Stimulated activated CD8-positive, alpha-beta memory T cell treated with anti-CD3 and anti-CD28 coated beads, Interleukin-15, amount 100 ng/mL, for 24 hours (primary cell): ENCODE measurements around the gene ERCC6L.
"Not testable (repeated sequence)": the region's sequence is repeated elsewhere in the genome, so short reads cannot be mapped to it uniquely, and the experiment has no call there.

ENCODE experiments used
- DNase-seq: peaks from one replicate; pipeline ENCODE4 v3.0.0-alpha.2; 2020; ENCODE audit warnings: low read depth

The ERCC6L gene

GRCh38 chrX:72245461-72246089 lies 6.7 kb upstream of the ERCC6L start:
- DNase-seq, result no peak

- no peak for DNase-seq
Observed at GRCh38 chrX:72243472-72243871, 4.6 kb upstream of the ERCC6L start.

- no peak for DNase-seq
Observed at GRCh38 chrX:72240976-72241375, 2.1 kb upstream of the ERCC6L start.

GRCh38 chrX:72238183-72238582 lies 644 bp downstream of the ERCC6L start:
- DNase-seq, result no peak

- no peak for DNase-seq
Observed at GRCh38 chrX:72236841-72237240, 2.0 kb downstream of the ERCC6L start.

GRCh38 chrX:72230290-72230689 lies 8.5 kb downstream of the ERCC6L start:
- no peak for DNase-seq

GRCh38 chrX:72220375-72220774 lies 18.5 kb downstream of the ERCC6L start:
- not testable (repeated sequence) for DNase-seq

- no peak for DNase-seq
Observed at GRCh38 chrX:72216973-72217372, 21.9 kb downstream of the ERCC6L start.

- DNase-seq, result no peak
Observed at GRCh38 chrX:72208126-72208800, 30.6 kb downstream of the ERCC6L start.

GRCh38 chrX:72207366-72207765 lies 31.5 kb downstream of the ERCC6L start:
- DNase-seq, result no peak

- DNase-seq, result no peak
Observed at GRCh38 chrX:72205706-72206105, 33.1 kb downstream of the ERCC6L start.

GRCh38 chrX:72203421-72203820 lies 35.4 kb downstream of the ERCC6L start:
- DNase-seq, result no peak

- no peak for DNase-seq
Observed at GRCh38 chrX:72202792-72203401, 35.9 kb downstream of the ERCC6L start.

GRCh38 chrX:72201836-72202536 lies 36.8 kb downstream of the ERCC6L start:
- DNase-seq, result no peak

GRCh38 chrX:72182924-72183323 lies 55.9 kb downstream of the ERCC6L start:
- no peak for DNase-seq

GRCh38 chrX:72181178-72182125 lies 57.4 kb downstream of the ERCC6L start, which contains the start of gene PIN4:
PIN4 (plus strand) TSS chrX:72181757; CDS start chrX:72181786, 29 bp downstream.
- DNase-seq, result peak; percentile 42

- DNase-seq, result no peak
Observed at GRCh38 chrX:72180539-72180938, 58.3 kb downstream of the ERCC6L start.

GRCh38 chrX:72176981-72177380 lies 61.8 kb downstream of the ERCC6L start:
- DNase-seq, result no peak

- DNase-seq, result not testable (repeated sequence)
Observed at GRCh38 chrX:72176289-72176688, 62.5 kb downstream of the ERCC6L start.

- DNase-seq, result no peak
Observed at GRCh38 chrX:72169008-72169728, 69.7 kb downstream of the ERCC6L start.

- no peak for DNase-seq
Observed at GRCh38 chrX:72165551-72165950, 73.3 kb downstream of the ERCC6L start.
